ENCODE results near the gene PPP1R16B.

PPP1R16B gene

DNA sequence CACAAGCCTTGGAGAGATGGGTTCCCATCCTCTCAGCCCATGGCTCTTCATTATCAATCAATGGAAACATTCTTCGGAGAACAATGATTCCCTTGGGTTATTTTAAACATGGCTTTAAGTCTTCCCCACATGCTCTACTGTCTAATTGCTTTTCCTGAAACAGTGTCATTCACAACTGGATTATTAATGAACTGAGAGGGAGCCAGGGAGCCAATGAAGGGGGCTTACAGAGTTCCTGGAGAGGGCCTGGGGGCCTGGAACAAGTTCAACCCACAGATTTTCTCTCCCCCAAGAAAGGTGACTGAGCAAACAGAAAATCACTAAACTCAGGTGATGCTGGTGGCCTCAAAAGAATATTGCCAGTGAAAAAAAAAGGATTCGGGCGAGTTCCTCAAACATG, 1.3 kb upstream of the PPP1R16B start:
- TF ChIP-seq, protein P1, sequence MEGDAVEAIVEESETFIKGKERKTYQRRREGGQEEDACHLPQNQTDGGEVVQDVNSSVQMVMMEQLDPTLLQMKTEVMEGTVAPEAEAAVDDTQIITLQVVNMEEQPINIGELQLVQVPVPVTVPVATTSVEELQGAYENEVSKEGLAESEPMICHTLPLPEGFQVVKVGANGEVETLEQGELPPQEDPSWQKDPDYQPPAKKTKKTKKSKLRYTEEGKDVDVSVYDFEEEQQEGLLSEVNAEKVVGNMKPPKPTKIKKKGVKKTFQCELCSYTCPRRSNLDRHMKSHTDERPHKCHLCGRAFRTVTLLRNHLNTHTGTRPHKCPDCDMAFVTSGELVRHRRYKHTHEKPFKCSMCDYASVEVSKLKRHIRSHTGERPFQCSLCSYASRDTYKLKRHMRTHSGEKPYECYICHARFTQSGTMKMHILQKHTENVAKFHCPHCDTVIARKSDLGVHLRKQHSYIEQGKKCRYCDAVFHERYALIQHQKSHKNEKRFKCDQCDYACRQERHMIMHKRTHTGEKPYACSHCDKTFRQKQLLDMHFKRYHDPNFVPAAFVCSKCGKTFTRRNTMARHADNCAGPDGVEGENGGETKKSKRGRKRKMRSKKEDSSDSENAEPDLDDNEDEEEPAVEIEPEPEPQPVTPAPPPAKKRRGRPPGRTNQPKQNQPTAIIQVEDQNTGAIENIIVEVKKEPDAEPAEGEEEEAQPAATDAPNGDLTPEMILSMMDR (IDR thresholded peaks at IDR 0.05; ENCODE audit: control extremely low read depth, extremely low read depth, low read depth, missing control alignments): no peak
- ChIA-PET CTCF (interaction anchor here (1.0 to 6.8 kb wide), 4 partner anchors 11 to 122 kb away, joined by 3 to 50 read pairs (median 14); partner anchors contain the start of gene FAM83D), POLR2A (no interaction called here)
- no peak for DNase-seq (ENCODE audit: extremely low spot score)

DNA sequence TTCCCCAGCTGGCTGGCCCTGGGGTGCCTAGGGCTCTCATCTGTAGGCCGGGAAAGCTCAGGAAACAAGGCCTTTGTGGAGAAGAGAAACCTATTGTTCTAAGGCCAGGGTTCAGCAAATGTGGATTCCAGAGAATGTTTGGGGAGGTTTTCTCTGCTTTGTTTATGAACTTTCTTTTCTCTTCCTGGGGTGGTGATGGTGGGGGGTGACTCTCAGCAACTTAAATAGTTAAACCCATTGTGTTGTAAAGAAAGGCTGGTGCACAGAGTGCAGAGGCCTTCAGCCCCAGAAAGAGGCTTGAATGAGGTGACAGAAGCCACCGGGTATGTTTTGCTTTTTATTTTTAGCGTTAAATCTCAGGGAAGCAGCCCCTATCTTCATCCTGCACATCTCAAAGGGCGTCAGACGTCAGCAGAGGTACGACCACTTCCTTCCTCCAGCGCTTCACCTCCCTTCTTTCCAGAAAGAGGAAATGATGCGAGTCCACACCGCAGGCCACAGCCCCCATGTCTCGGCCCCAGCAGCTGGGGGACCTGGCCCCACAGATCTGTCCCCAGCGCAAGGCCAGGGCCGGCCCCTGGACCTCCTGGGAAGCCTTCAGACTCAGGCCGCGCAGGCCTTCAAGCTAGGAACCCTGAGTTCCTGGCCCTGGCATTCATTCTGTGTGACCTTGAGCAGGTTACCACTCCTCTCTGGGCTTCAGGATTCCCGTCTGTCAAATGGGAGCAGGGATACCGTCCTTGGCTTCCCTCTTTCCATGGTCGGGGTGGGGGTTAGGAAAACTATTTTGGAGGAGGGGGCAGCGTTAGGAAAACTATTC, 605 bp upstream of the PPP1R16B start:
- peak; percentile 65 for DNase-seq (ENCODE audit: extremely low spot score)
- ChIA-PET CTCF (interaction anchor here (1.0 to 6.8 kb wide), 10 partner anchors 10 to 121 kb away, joined by 3 to 50 read pairs (median 4); partner anchors contain the start of gene FAM83D), POLR2A (interaction anchor here (0.6 to 1.4 kb wide), 4 partner anchors 54 to 87 kb away, joined by 3 to 4 read pairs (median 4); no protein-coding TSS in a partner anchor)
- TF ChIP-seq, protein P1 (IDR thresholded peaks at IDR 0.05; ENCODE audit: control extremely low read depth, extremely low read depth, low read depth, missing control alignments): no peak

DNA sequence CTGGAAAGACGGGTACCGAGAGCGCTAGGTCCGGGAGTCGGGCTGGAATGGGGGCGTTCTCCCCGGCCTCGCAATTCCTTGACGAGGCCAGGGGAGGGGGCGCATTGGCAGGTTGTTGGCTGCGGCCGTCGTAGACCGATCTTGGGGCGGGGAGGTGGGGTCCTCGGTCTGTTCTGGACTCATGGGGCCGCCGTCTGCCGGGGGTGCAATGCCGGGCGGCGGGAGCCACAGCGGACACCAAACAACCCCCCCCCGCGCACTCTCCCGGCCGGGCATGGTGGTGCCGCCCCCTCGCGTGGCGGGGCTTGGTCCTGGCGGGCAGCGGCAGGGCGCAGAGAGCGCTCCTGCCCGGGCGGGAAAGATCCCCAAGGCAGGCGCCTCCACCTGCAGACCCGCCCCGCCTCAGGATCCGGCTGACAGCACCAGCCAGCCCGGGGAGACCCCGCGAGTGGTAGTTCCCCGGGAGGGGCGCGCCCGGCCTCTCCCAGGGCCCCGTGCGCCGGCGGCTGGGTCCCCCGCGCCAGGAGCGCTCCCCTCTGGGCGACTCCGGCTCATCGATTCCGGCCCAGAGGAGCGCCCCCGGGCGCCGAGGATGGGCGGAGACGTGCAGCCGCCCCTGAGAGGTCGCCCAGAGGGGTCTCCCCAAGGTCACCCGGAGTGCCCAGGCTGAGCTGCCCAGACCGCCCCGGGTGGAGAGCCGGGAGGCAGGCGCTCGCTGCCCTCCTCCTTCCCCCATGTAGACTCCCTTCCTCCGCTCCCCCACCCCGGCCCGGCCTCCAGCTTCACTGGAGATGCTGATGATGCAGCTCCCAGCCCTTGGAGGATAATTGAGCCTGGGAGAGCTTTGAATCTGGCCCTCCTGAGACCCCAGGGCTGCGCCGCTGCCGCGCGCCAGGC, 709 bp downstream of the PPP1R16B start:
- TF ChIP-seq, protein P1 (IDR thresholded peaks at IDR 0.05; ENCODE audit: control extremely low read depth, extremely low read depth, low read depth, missing control alignments): peak; percentile 35
- peak; percentile 57 for DNase-seq (ENCODE audit: extremely low spot score)
- CTCF ChIA-PET: interaction anchor here (1.0 to 6.8 kb wide), 15 partner anchors 9 to 120 kb away, joined by 3 to 50 read pairs (median 4); partner anchors contain the start of gene FAM83D
- POLR2A ChIA-PET: interaction anchor here (0.8 to 1.4 kb wide), 4 partner anchors 53 to 86 kb away, joined by 3 to 4 read pairs (median 4); no protein-coding TSS in a partner anchor

DNA sequence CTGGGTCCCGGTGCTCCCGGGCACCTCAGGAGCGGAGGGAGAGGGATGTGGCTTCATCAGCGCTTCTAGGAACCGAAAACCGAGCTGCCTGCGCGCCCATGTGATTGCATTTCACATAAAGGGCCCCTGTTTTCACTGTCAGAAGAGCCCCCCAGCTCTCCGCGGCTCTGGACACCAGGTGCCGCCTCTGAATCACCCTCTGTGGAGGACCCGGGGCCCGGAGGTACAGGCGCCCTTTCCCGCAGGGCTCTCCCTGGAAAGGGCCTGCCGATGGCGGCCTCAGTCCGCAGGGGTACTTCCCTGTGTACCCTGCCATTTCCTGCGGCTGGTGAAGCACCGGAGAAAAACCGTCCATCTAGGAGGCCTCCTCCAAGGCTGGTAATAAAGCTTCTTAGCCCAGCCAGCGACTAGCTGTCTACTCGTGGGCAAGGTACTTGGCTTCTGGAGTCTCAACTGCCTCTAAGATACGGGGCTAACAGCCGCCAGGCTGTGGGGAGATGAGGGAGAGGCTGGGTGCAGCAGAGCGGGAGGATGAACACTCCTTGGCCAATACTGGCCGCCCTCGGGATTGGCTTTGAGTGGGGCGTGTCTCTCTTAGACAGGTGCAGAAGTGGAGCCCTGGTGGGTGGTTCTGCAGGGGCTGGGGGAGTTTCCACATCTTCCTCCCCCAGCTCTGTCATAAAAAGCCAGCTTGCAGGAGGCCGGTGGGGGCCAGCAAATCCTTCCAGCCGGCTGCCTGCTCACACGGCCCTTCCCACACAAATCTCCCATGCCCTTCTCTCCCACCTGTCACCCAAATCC, 1.6 kb downstream of the PPP1R16B start:
- peak; percentile 61 for DNase-seq (ENCODE audit: extremely low spot score)
- CTCF ChIA-PET: interaction anchor here (0.8 to 6.8 kb wide), 15 partner anchors 8 to 242 kb away, joined by 3 to 50 read pairs (median 4); partner anchors contain the start of gene FAM83D

DNA sequence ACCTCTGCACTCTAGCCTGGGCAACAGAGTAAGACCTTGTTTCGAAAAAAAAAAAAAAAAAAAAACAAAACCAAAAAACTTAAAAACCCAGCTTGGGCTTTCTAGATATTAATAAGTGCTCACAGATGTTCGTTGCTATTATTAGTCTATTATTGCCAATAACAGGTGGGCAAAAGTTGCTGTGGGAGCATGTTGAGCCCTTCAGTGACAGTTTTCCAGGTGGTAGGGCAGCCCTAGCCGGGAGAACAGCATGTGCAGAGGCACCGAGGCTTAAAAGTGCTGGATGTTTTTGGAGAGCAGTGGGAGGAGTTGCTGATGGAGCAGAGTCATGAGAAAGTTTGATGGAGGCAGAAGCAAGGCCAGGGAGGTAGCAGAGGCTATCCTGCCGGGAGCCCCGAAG, 4.4 kb downstream of the PPP1R16B start:
- POLR2A ChIA-PET: interaction anchor here (0.5 to 1.3 kb wide), 5 partner anchors 8 to 78 kb away, joined by 3 to 7 read pairs (median 4); no protein-coding TSS in a partner anchor
- TF ChIP-seq, protein P1 (IDR thresholded peaks at IDR 0.05; ENCODE audit: control extremely low read depth, extremely low read depth, low read depth, missing control alignments): no peak
- DNase-seq (ENCODE audit: extremely low spot score): no peak
- CTCF ChIA-PET: interaction anchor here (0.7 to 3.9 kb wide), 9 partner anchors 9 to 83 kb away, joined by 3 to 26 read pairs (median 3); no protein-coding TSS in a partner anchor

More for the DNA sequence above, 1.6 kb downstream of the PPP1R16B start:
- POLR2A ChIA-PET: interaction anchor here (0.9 to 1.5 kb wide), 3 partner anchors 36 to 85 kb away, joined by 3 to 6 read pairs (median 4); no protein-coding TSS in a partner anchor
- TF ChIP-seq, protein P1 (IDR thresholded peaks at IDR 0.05; ENCODE audit: control extremely low read depth, extremely low read depth, low read depth, missing control alignments): no peak

All from GM10248 (cell line).